H9 (cell line): ENCODE measurements around the gene CYP2U1. TPM values are rescaled to one million over a fixed set of nuclear protein-coding genes. Genes with fewer than 3 reads are reported as not detected.

Experiments used
- DNase-seq: peaks from one replicate; pipeline ENCODE4 v3.0.0-alpha.2; 2017
- H2AFZ ChIP-seq: one replicate; pipeline ENCODE4 v1.6.1; 2013; ENCODE audit warnings: mild to moderate bottlenecking, low read length, control low read depth, moderate library complexity
- H2AK5ac ChIP-seq: 2 replicates; pipeline ENCODE4 v1.6.1; 2013; ENCODE audit warnings: low read length, control low read depth, mixed read lengths; ENCODE audit not compliant: insufficient read length
- H2BK120ac ChIP-seq: one replicate; pipeline ENCODE4 v1.6.1; 2013; ENCODE audit warnings: low read depth, mild to moderate bottlenecking, low read length, control low read depth, inconsistent platforms; ENCODE audit not compliant: poor library complexity, severe bottlenecking
- H2BK12ac ChIP-seq: 2 replicates; pipeline ENCODE4 v1.6.1; 2013; ENCODE audit warnings: low read length, control low read depth, mixed read lengths, low read depth; ENCODE audit not compliant: insufficient read length
- H2BK15ac ChIP-seq: 2 replicates; pipeline ENCODE4 v1.6.1; 2013; ENCODE audit warnings: low read depth, low read length, control low read depth
- H2BK20ac ChIP-seq: one replicate; pipeline ENCODE4 v1.6.1; 2013; ENCODE audit warnings: low read depth, mild to moderate bottlenecking, low read length, control low read depth, inconsistent platforms; ENCODE audit not compliant: poor library complexity, severe bottlenecking
- H2BK5ac ChIP-seq: 2 replicates; pipeline ENCODE4 v1.6.1; 2013; ENCODE audit warnings: low read length, control low read depth, mixed read lengths; ENCODE audit not compliant: insufficient read length
- H3K14ac ChIP-seq: 2 replicates; pipeline ENCODE4 v1.6.1; 2013; ENCODE audit warnings: low read length, control low read depth; ENCODE audit not compliant: insufficient read depth
- H3K18ac ChIP-seq: 2 replicates; pipeline ENCODE4 v1.6.1; 2013; ENCODE audit warnings: low read depth, mild to moderate bottlenecking, mixed read lengths, low read length, control low read depth; ENCODE audit not compliant: insufficient read length
- H3K23ac ChIP-seq: 2 replicates; pipeline ENCODE4 v1.6.1; 2013; ENCODE audit warnings: low read length, control low read depth, mixed read lengths, low read depth; ENCODE audit not compliant: insufficient read length
- H3K23me2 ChIP-seq: 2 replicates; pipeline ENCODE4 v1.6.1; 2013; ENCODE audit warnings: low read depth, mild to moderate bottlenecking, mixed read lengths, low read length, control low read depth; ENCODE audit not compliant: insufficient read length, poor library complexity, severe bottlenecking
- H3K27ac ChIP-seq: 2 replicates; pipeline ENCODE4 v1.5.1; 2013; ENCODE audit warnings: low read length, control low read depth, mixed read lengths, low read depth; ENCODE audit not compliant: insufficient read length
- H3K27me3 ChIP-seq: 2 replicates; pipeline ENCODE4 v1.6.1; 2013; ENCODE audit warnings: low read length, control low read depth, inconsistent platforms; ENCODE audit not compliant: insufficient read depth
- H3K4ac ChIP-seq: 2 replicates; pipeline ENCODE4 v1.6.1; 2013; ENCODE audit warnings: low read depth, mild to moderate bottlenecking, control low read depth, inconsistent platforms, low read length, moderate library complexity
- H3K4me1 ChIP-seq: 2 replicates; pipeline ENCODE4 v1.6.1; 2013; ENCODE audit warnings: low read length, control low read depth, inconsistent platforms; ENCODE audit not compliant: insufficient read depth
- H3K4me2 ChIP-seq: 2 replicates; pipeline ENCODE4 v1.6.1; 2013; ENCODE audit warnings: low read length, control low read depth, mixed read lengths; ENCODE audit not compliant: insufficient read length, insufficient read depth
- H3K56ac ChIP-seq: 2 replicates; pipeline ENCODE4 v1.6.1; 2013; ENCODE audit warnings: low read depth, mild to moderate bottlenecking, mixed read lengths, low read length, control low read depth; ENCODE audit not compliant: insufficient read length
- H3K79me1 ChIP-seq: 2 replicates; pipeline ENCODE4 v1.6.1; 2013; ENCODE audit warnings: low read depth, mild to moderate bottlenecking, moderate library complexity, low read length, control low read depth, inconsistent platforms; ENCODE audit not compliant: insufficient read depth, poor library complexity, severe bottlenecking
- H3K79me2 ChIP-seq: 2 replicates; pipeline ENCODE4 v1.6.1; 2013; ENCODE audit warnings: low read length, control low read depth, inconsistent platforms; ENCODE audit not compliant: insufficient read depth
- H3K9ac ChIP-seq: 2 replicates; pipeline ENCODE4 v1.6.1; 2013; ENCODE audit warnings: low read length, control low read depth, mixed read lengths; ENCODE audit not compliant: insufficient read length; ENCODE audit errors: extremely low read depth
- H3K9me3 ChIP-seq: one replicate; pipeline ENCODE4 v1.6.1; 2013; ENCODE audit warnings: low read depth, low read length, inconsistent platforms; ENCODE audit not compliant: control insufficient read depth
- H3T11ph ChIP-seq: one replicate; pipeline ENCODE4 v1.6.1; 2013; ENCODE audit warnings: mild to moderate bottlenecking, low read length, control low read depth, inconsistent platforms
- H4K20me1 ChIP-seq: one replicate; pipeline ENCODE4 v1.6.1; 2013; ENCODE audit not compliant: control insufficient read depth, insufficient read length, insufficient read depth
- H4K5ac ChIP-seq: 2 replicates; pipeline ENCODE4 v1.6.1; 2013; ENCODE audit warnings: low read depth, mild to moderate bottlenecking, mixed read lengths, low read length, control low read depth; ENCODE audit not compliant: insufficient read length
- H4K8ac ChIP-seq: replicated peaks from 2 replicates; pipeline ENCODE4 v1.6.1; 2013; ENCODE audit warnings: low read length, control low read depth, mixed read lengths, low read depth; ENCODE audit not compliant: insufficient read length
- H4K91ac ChIP-seq: 2 replicates; pipeline ENCODE4 v1.6.1; 2013; ENCODE audit warnings: low read depth, mild to moderate bottlenecking, moderate library complexity, mixed read lengths, low read length, control low read depth; ENCODE audit not compliant: insufficient read length
- H3K27ac Mint-ChIP-seq, 3 experiments: 2 replicates in 2 of 3; 3 replicates in 1 of 3; pipeline ENCODE4 v1.8.0; 2020 to 2021; ENCODE audit warnings: mixed read lengths in 3 of 3, mild to moderate bottlenecking in 1 of 3, moderate library complexity in 1 of 3
- H3K27me3 Mint-ChIP-seq: 2 replicates; pipeline ENCODE4 v1.8.0; 2021; ENCODE audit warnings: low read depth, mild to moderate bottlenecking, moderate library complexity, mixed read lengths
- H3K36me3 Mint-ChIP-seq, 3 experiments: 2 replicates in 2 of 3; 3 replicates in 1 of 3; pipeline ENCODE4 v1.8.0; 2020 to 2021; ENCODE audit warnings: low read depth in 3 of 3, mixed read lengths in 3 of 3; ENCODE audit not compliant: insufficient read depth in 1 of 3
- H3K4me1 Mint-ChIP-seq, 2 experiments: 2 replicates each; pipeline ENCODE4 v1.8.0; 2020; ENCODE audit warnings: mixed read lengths in 2 of 2
- H3K4me3 Mint-ChIP-seq, 2 experiments: 2 replicates in 1 of 2; 3 replicates in 1 of 2; pipeline ENCODE4 v1.8.0; 2020 to 2021; ENCODE audit warnings: mild to moderate bottlenecking in 2 of 2, mixed read lengths in 2 of 2, moderate library complexity in 1 of 2
- H3K9me3 Mint-ChIP-seq, 2 experiments: 2 replicates in 1 of 2; 3 replicates in 1 of 2; pipeline ENCODE4 v1.8.0; 2020; ENCODE audit warnings: mild to moderate bottlenecking in 2 of 2, mixed read lengths in 2 of 2, moderate library complexity in 1 of 2
- WGBS: extraction: QIAGEN DNeasy Blood & Tissue Kit; methylation state at CpG from one replicate; pipeline ENCODE4 v1.1.7; 2013; ENCODE audit warnings: missing lambda C conversion rate, low lambda C conversion rate, mixed read lengths; ENCODE audit not compliant: insufficient read length; ENCODE audit errors: extremely low coverage; 5-methylcytosine and 5-hydroxymethylcytosine counted together
- total RNA-seq: library from RNA; stranded (reverse); gene quantifications from 2 replicates; pipeline ENCODE4 v1.2.1, GENCODE V29; 2021
- TF ChIP-seq, protein P1 (sequence below): fragments of 200-600 bp; sonication (generic); conservative IDR thresholded peaks from 3 replicates; pipeline ENCODE4 v1.8.0; 2021; ENCODE audit warnings: antibody characterized with exemption, mild to moderate bottlenecking

CYP2U1 gene
- total RNA-seq, 1 experiment from 2014 or later = 9.6 TPM

- Histone ChIP-seq H2BK15ac (no peak overlapping the region), H3K27me3 (no peaks in the 10 kb centered on the region), H3K9ac (no peak overlapping the region), H2BK5ac (no peak overlapping the region), H4K5ac (no peak overlapping the region), H3K79me1 (no peaks in the 10 kb centered on the region), H4K8ac (no peak overlapping the region), H2AK5ac (no peak overlapping the region), H3K23ac (no peak overlapping the region), H4K91ac (no peak overlapping the region), H2BK12ac (no peak overlapping the region), H3K23me2 (no peaks in the 10 kb centered on the region), H3K79me2 (no peaks in the 10 kb centered on the region), H3K56ac (no peak overlapping the region), H2BK120ac (peak overlapping the region; percentile 12), H3T11ph (no peak overlapping the region), H2AFZ (no peak overlapping the region), H3K14ac (no peak overlapping the region), H2BK20ac (no peak overlapping the region), H3K4me1 (no peaks in the 10 kb centered on the region; the same call in 1 of the 2 replicates), H3K9me3 (no peaks in the 10 kb centered on the region), H3K4ac (no peak overlapping the region), H3K27ac (peak overlapping the region; percentile 66), H4K20me1 (no peaks in the 10 kb centered on the region), H3K4me2 (no peak overlapping the region), H3K18ac (no peak overlapping the region)
- H3K4me3 Mint-ChIP-seq = no peak overlapping the region; a peak in 2 of 5 replicates
- WGBS = no CpG with 5 or more reads among the region's 4 CpGs
- H3K27me3 Mint-ChIP-seq = peaks cover 2% of the 10 kb centered on the region; the same call in 1 of the 2 replicates
- TF ChIP-seq, protein P1, sequence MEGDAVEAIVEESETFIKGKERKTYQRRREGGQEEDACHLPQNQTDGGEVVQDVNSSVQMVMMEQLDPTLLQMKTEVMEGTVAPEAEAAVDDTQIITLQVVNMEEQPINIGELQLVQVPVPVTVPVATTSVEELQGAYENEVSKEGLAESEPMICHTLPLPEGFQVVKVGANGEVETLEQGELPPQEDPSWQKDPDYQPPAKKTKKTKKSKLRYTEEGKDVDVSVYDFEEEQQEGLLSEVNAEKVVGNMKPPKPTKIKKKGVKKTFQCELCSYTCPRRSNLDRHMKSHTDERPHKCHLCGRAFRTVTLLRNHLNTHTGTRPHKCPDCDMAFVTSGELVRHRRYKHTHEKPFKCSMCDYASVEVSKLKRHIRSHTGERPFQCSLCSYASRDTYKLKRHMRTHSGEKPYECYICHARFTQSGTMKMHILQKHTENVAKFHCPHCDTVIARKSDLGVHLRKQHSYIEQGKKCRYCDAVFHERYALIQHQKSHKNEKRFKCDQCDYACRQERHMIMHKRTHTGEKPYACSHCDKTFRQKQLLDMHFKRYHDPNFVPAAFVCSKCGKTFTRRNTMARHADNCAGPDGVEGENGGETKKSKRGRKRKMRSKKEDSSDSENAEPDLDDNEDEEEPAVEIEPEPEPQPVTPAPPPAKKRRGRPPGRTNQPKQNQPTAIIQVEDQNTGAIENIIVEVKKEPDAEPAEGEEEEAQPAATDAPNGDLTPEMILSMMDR = no peak
- peaks cover 9 to 15% of the 10 kb centered on the region in 2 experiments for H3K9me3 Mint-ChIP-seq
- peaks cover 37 to 39% of the 10 kb centered on the region in 2 experiments for H3K4me1 Mint-ChIP-seq
- H3K36me3 Mint-ChIP-seq = peaks cover 18 to 42% (median 32%) of the 10 kb centered on the region in 3 experiments
- H3K27ac Mint-ChIP-seq = peak overlapping the region; percentile 53 to 94 (median 65); a peak in 4 of 7 replicates
- no peak for DNase-seq
These were observed 24.8 kb upstream of the CYP2U1 start for GRCh38 chr4:107906458-107907100.
